CMK (cell line): ENCODE results near the gene S100A10.
A peak's percentile ranks its signal among the peaks of the same experiment; 100 is the strongest.

Experiments used
- DNase-seq: peaks from one replicate; pipeline ENCODE4 v3.0.0-alpha.2; 2010; ENCODE audit warnings: low read depth

S100A10 gene

GRCh38 chr1:152013664-152014237 lies 20.1 kb upstream of the S100A10 start:
- DNase-seq: no peak

GRCh38 chr1:152009691-152010090 lies 16.0 kb upstream of the S100A10 start:
- no peak for DNase-seq

GRCh38 chr1:152007047-152007446 lies 13.4 kb upstream of the S100A10 start:
- no peak for DNase-seq

- no peak for DNase-seq
Observed at GRCh38 chr1:152005360-152005912, 11.8 kb upstream of the S100A10 start.

GRCh38 chr1:152003846-152004442 lies 10.3 kb upstream of the S100A10 start:
- DNase-seq: no peak

GRCh38 chr1:152002960-152003359 lies 9.3 kb upstream of the S100A10 start:
- DNase-seq: no peak

GRCh38 chr1:152001631-152002584 lies 8.2 kb upstream of the S100A10 start:
- peak; percentile 45 for DNase-seq

GRCh38 chr1:152000964-152001630 lies 7.4 kb upstream of the S100A10 start:
- no peak for DNase-seq

GRCh38 chr1:151998611-151999362 lies 5.1 kb upstream of the S100A10 start:
- no peak for DNase-seq

GRCh38 chr1:151997284-151997570 lies 3.6 kb upstream of the S100A10 start:
- DNase-seq: no peak

- no peak for DNase-seq
Observed at GRCh38 chr1:151995774-151996173, 2.1 kb upstream of the S100A10 start.

- no peak for DNase-seq
Observed at GRCh38 chr1:151994956-151995355, 1.3 kb upstream of the S100A10 start.

GRCh38 chr1:151993084-151993733 lies 450 bp downstream of the S100A10 start:
- DNase-seq: peak; percentile 52

- peak; percentile 42 for DNase-seq
Observed at GRCh38 chr1:151992303-151993083, 1.2 kb downstream of the S100A10 start.

- DNase-seq: no peak
Observed at GRCh38 chr1:151991663-151992302, 1.9 kb downstream of the S100A10 start.

- no peak for DNase-seq
Observed at GRCh38 chr1:151990856-151991198, 2.8 kb downstream of the S100A10 start.

GRCh38 chr1:151990058-151990855 lies 3.4 kb downstream of the S100A10 start:
- no peak for DNase-seq

- no peak for DNase-seq
Observed at GRCh38 chr1:151989211-151989862, 4.3 kb downstream of the S100A10 start.
